Neural progenitor cell (in vitro differentiated cells): ENCODE results near the gene FAM13B. TPM values are rescaled to one million over a fixed set of nuclear protein-coding genes. Genes with fewer than 3 reads are reported as not detected.

Experiments used
- DNase-seq: peaks from one replicate; pipeline ENCODE4 v3.0.0-alpha.2; 2016; ENCODE audit warnings: low spot score
- H2AFZ ChIP-seq: fragments of 200-600 bp; sonication (generic); replicated peaks from 2 replicates; pipeline ENCODE4 v1.6.1; 2016; ENCODE audit warnings: antibody characterized with exemption
- H3F3A ChIP-seq: fragments of 200-600 bp; sonication (generic); 2 replicates; pipeline ENCODE4 v1.6.1; 2016; ENCODE audit warnings: antibody characterized with exemption, low read depth
- H3K27ac ChIP-seq: fragments of 200-600 bp; sonication (generic); 2 replicates; pipeline ENCODE4 v1.5.1; 2016; ENCODE audit warnings: mild to moderate bottlenecking
- H3K27me3 ChIP-seq: fragments of 200-600 bp; sonication (generic); 2 replicates; pipeline ENCODE4 v1.6.1; 2016; ENCODE audit warnings: mild to moderate bottlenecking, moderate library complexity
- H3K36me3 ChIP-seq: fragments of 200-600 bp; sonication (generic); 2 replicates; pipeline ENCODE4 v1.5.1; 2016
- H3K4me1 ChIP-seq: fragments of 200-600 bp; sonication (generic); 2 replicates; pipeline ENCODE4 v1.6.1; 2016; ENCODE audit warnings: mixed run types
- H3K4me2 ChIP-seq: fragments of 200-600 bp; sonication (generic); 2 replicates; pipeline ENCODE4 v1.6.1; 2016
- H3K4me3 ChIP-seq: fragments of 200-600 bp; sonication (generic); 2 replicates; pipeline ENCODE4 v1.5.1; 2016
- H3K79me2 ChIP-seq: fragments of 200-600 bp; sonication (generic); 2 replicates; pipeline ENCODE4 v1.6.1; 2016; ENCODE audit warnings: low read depth
- H3K9ac ChIP-seq: fragments of 200-600 bp; sonication (generic); 2 replicates; pipeline ENCODE4 v1.6.1; 2016
- H3K9me3 ChIP-seq: fragments of 200-600 bp; sonication (generic); 2 replicates; pipeline ENCODE4 v1.5.1; 2016; ENCODE audit warnings: low read depth
- H4K20me1 ChIP-seq: fragments of 200-600 bp; sonication (generic); 2 replicates; pipeline ENCODE4 v1.6.1; 2016; ENCODE audit warnings: low read depth
- H3K27ac Mint-ChIP-seq: 3 replicates; pipeline ENCODE4 v1.8.0; 2021; ENCODE audit warnings: mixed read lengths
- H3K27me3 Mint-ChIP-seq: 2 replicates; pipeline ENCODE4 v1.8.0; 2022; ENCODE audit warnings: low read depth, mild to moderate bottlenecking, inconsistent platforms, moderate library complexity, mixed read lengths; ENCODE audit not compliant: insufficient read depth
- H3K36me3 Mint-ChIP-seq: 3 replicates; pipeline ENCODE4 v1.8.0; 2021; ENCODE audit warnings: mixed read lengths
- H3K4me1 Mint-ChIP-seq: 3 replicates; pipeline ENCODE4 v1.8.0; 2021; ENCODE audit warnings: mixed read lengths
- H3K4me3 Mint-ChIP-seq: 3 replicates; pipeline ENCODE4 v1.8.0; 2021; ENCODE audit warnings: mild to moderate bottlenecking, moderate library complexity, mixed read lengths
- H3K9me3 Mint-ChIP-seq: 3 replicates; pipeline ENCODE4 v1.8.0; 2020; ENCODE audit warnings: mixed read lengths
- CTCF ChIP-seq: fragments of 200-600 bp; sonication (generic); IDR thresholded peaks from 2 replicates; pipeline ENCODE4 v1.5.1; 2017; ENCODE audit warnings: antibody characterized with exemption, mild to moderate bottlenecking
- EZH2 ChIP-seq: fragments of 200-600 bp; sonication (generic); IDR thresholded peaks from 2 replicates; pipeline ENCODE4 v1.6.1; 2017; ENCODE audit warnings: antibody characterized with exemption, mild to moderate bottlenecking, moderate library complexity
- EZH2phosphoT487 ChIP-seq: fragments of 200-600 bp; sonication (generic); IDR thresholded peaks from 2 replicates; pipeline ENCODE4 v1.6.1; 2017; ENCODE audit warnings: antibody characterized with exemption
- total RNA-seq: library from RNA; depleted of rRNA; stranded (reverse); fragments of >200 nt; gene quantifications from 2 replicates; pipeline ENCODE4 v1.2.3, GENCODE V29; 2015; ENCODE audit warnings: low replicate concordance

Gene FAM13B
- total RNA-seq, 1 donor from 2014 or later: 41.7 TPM

GRCh38 chr5:138033386-138033808 is 518 bp upstream of the FAM13B start:
- H3K79me2 ChIP-seq: peaks cover 48% of the 10 kb centered on the region
- H2AFZ ChIP-seq: peak overlapping the region; percentile 91
- no peaks in the 10 kb centered on the region for H3K36me3 ChIP-seq
- H3K27me3 Mint-ChIP-seq: peaks cover 4% of the 10 kb centered on the region
- H3K4me2 ChIP-seq: peak overlapping the region; percentile 88
- peak overlapping the region; percentile 96 for H3K27ac Mint-ChIP-seq
- H3F3A ChIP-seq: peaks cover 14% of the 10 kb centered on the region
- peaks cover 30% of the 10 kb centered on the region for H3K4me1 Mint-ChIP-seq
- peaks cover 41% of the 10 kb centered on the region for H4K20me1 ChIP-seq
- no peaks in the 10 kb centered on the region for H3K9me3 ChIP-seq
- H3K4me3 Mint-ChIP-seq: peak overlapping the region; percentile 99
- no peak for TF ChIP-seq EZH2phosphoT487
- no peak for TF ChIP-seq CTCF
- no peak for TF ChIP-seq EZH2
- H3K4me1 ChIP-seq: peaks cover 12% of the 10 kb centered on the region
- H3K27me3 ChIP-seq: no peaks in the 10 kb centered on the region
- H3K4me3 ChIP-seq: peak overlapping the region; percentile 70
- peak; percentile 55 for DNase-seq
- H3K27ac ChIP-seq: peak overlapping the region; percentile 99
- peaks cover 8% of the 10 kb centered on the region for H3K36me3 Mint-ChIP-seq
- no peaks in the 10 kb centered on the region for H3K9me3 Mint-ChIP-seq
- H3K9ac ChIP-seq: peak overlapping the region; percentile 64

DNA sequence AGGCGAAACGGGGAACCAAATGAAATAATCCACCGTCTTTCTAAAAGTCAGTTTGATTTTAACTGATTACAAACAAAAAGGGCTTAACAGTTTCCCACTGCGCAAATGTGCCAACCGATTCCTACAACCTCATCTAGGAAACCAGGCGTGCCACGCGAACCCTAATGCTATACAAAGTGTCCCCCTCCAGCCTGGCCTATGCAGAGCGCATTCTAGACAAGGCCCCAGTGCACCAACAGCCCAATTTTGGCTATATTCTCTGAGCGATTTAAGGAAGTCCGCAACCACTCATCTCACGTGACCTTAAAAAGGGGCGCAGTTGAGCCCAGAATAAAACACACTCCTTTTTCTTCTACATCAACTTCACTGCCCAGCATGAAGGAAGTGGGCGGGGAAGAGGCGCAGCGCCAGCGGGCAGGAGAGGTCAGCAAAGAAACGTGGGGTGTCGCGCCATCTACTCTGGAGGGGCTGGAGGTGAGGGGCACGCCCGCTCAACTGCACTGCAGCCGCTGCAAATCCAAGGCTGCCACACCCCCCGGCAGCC is 779 bp downstream of the FAM13B start:
- TF ChIP-seq CTCF (no peak), EZH2phosphoT487 (no peak), EZH2 (no peak)
- Mint-ChIP-seq H3K4me1 (peaks cover 30% of the 10 kb centered on the region), H3K27me3 (peaks cover 4% of the 10 kb centered on the region), H3K4me3 (peak overlapping the region; percentile 99), H3K9me3 (peaks cover 8% of the 10 kb centered on the region), H3K36me3 (peaks cover 20% of the 10 kb centered on the region), H3K27ac (peak overlapping the region; percentile 95)
- Histone ChIP-seq H3F3A (peaks cover 14% of the 10 kb centered on the region), H3K4me1 (peaks cover 12% of the 10 kb centered on the region), H3K27me3 (no peaks in the 10 kb centered on the region), H3K27ac (peak overlapping the region; percentile 99), H3K36me3 (no peaks in the 10 kb centered on the region), H2AFZ (peak overlapping the region; percentile 45), H4K20me1 (peaks cover 53% of the 10 kb centered on the region), H3K79me2 (peaks cover 61% of the 10 kb centered on the region), H3K4me3 (peak overlapping the region; percentile 70), H3K9ac (peak overlapping the region; percentile 78), H3K4me2 (peak overlapping the region; percentile 88), H3K9me3 (no peaks in the 10 kb centered on the region)
- no peak for DNase-seq

DNA sequence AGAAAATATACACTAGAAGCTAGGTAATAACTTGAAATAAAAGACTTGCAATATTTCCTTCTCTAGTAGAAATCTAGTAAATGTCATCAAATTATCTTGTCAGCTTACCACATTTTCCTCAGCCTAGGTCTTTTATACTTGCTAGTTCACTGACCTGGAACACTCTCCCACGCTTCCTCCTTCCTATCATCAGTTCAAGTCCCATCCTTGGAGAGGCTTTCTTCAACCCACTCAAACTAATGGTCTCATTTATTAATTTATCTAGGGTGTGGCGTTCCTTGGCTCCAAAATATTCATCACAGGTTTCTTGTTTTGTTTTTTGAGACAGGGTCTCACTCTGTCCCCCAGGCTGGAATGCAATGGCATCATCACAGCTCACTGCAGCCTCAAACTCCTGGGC is 2.9 kb downstream of the FAM13B start:
- H3K4me3 ChIP-seq: no peak overlapping the region

More for the DNA sequence above, 2.9 kb downstream of the FAM13B start:
- Histone ChIP-seq H3K27me3 (no peaks in the 10 kb centered on the region), H3K36me3 (no peaks in the 10 kb centered on the region), H3K27ac (no peak overlapping the region), H3K4me2 (no peak overlapping the region), H4K20me1 (peaks cover 71% of the 10 kb centered on the region), H3K79me2 (peaks cover 82% of the 10 kb centered on the region), H2AFZ (no peak overlapping the region), H3K9me3 (no peaks in the 10 kb centered on the region), H3F3A (peaks cover 14% of the 10 kb centered on the region), H3K9ac (no peak overlapping the region), H3K4me1 (peaks cover 12% of the 10 kb centered on the region)
- Mint-ChIP-seq H3K27ac (no peak overlapping the region), H3K9me3 (peaks cover 19% of the 10 kb centered on the region), H3K4me1 (peaks cover 25% of the 10 kb centered on the region), H3K4me3 (no peak overlapping the region), H3K27me3 (peaks cover 4% of the 10 kb centered on the region), H3K36me3 (peaks cover 31% of the 10 kb centered on the region)
- DNase-seq: no peak
- TF ChIP-seq EZH2: no peak
- TF ChIP-seq CTCF: no peak
- no peak for TF ChIP-seq EZH2phosphoT487
